Stimulated activated CD4-positive, alpha-beta T cell treated with anti-CD3 and anti-CD28 coated beads, TNF-alpha, amount 100 ng/mL, for 48 hours (primary cell): Measurements from ENCODE around the gene EPHA3.

Source experiments
- DNase-seq, 3 donors: peaks; one replicate each; pipeline ENCODE4 v3.0.0-alpha.2; 2020; ENCODE audit warnings: low read depth in 3 of 3

EPHA3 gene

DNA sequence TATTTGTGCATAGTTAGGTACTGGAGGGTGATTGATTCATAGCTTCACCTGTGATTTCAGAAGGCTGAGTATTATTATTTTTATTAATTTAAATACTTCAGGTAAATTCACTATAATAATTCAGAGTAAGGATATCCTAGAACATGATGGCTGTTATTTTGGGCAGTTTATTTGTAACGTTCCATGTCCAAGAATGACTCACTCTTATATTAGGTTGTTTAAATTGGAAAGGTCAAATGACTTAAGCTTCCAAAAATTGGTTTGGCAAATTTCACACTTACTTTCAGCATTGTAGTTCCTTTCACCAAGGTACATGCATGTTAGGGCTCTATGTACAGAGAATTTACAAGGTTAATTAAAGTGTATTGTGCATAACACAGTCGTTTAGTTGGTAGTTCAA lies 120.2 kb downstream of the EPHA3 start:
- no peak for DNase-seq

DNA sequence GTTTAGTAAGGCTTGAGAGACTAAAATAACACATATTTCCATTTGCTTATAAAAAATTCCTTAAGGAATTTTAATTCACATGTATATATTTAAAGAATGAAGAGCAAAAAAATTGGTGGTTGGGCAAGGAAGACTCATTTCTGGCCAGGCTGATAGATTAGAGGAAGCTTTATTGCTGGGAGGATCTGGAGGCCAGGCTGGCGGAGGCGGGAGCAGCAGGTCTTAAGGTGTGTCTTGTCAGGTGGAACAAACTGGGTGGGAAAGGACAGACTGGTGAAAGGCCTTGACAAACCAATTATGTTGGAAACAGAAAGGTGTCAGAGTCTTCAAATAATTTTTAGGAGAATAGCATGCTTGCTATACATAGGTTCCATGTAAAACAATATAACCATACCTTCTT lies 124.7 kb downstream of the EPHA3 start:
- DNase-seq, result no peak

DNA sequence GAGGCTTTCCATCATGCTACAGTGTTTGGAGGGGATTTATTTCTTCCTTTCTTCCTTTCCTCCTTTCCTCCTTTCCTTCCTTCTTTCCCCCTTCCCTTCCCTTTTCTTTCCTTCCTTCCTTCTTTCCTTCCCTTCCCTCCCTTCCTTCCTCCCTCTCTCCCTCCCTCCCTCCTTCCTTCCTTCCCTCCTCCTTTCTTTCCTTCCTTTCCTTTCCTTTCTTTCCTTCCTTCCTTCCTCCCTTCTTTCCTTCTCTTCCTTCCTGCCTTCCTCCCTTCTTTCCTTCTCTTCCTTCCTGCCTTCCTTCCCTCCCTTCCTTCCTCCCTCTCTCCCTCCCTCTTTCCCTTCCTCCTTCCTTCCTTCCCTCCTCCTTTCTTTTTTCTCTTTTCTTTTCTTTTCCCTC lies 127.2 kb downstream of the EPHA3 start:
- no peak for DNase-seq

GRCh38 chr3:89238846-89239245 lies 131.4 kb downstream of the EPHA3 start:
- DNase-seq, result no peak

DNA sequence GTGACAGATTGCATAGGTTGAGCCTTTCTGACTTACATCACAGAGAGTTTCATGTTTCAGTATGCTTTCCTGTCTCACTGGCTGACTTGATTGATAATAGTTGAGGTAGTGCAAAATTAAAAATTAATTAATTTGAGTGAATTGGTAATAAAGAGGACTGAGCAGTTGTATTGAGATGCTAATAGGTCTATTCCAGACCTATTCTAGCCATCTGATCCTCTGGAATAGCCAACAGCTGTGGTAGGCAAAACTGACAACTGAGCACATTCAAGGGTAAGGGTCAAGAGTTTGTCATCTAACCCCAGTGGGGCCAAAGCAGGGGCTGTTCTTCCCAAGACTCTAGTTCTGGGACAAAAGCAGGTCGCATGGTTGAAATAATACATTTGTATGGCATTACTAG lies 132.4 kb downstream of the EPHA3 start:
- no peak for DNase-seq

DNA sequence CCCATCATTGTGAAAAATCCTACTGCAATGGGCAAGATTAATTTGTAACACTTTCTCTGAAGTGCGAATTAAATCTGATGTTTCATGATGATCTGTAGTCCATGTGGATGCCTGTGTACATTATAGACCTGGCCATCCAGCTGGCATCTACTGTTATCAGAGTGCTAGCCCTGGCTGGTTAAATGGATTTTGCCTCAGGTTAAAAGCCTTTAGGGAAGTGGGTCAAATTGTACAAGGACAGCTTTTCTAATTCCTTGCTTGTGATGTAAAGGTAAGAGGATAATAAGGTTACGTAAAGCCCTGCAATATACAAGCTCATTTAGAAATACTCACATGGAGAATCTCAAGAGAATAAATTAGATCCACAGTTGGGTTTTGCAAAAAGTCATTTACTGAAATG lies 138.2 kb downstream of the EPHA3 start:
- DNase-seq, result no peak

GRCh38 chr3:89246326-89246725 lies 138.9 kb downstream of the EPHA3 start:
- no peak for DNase-seq

DNA sequence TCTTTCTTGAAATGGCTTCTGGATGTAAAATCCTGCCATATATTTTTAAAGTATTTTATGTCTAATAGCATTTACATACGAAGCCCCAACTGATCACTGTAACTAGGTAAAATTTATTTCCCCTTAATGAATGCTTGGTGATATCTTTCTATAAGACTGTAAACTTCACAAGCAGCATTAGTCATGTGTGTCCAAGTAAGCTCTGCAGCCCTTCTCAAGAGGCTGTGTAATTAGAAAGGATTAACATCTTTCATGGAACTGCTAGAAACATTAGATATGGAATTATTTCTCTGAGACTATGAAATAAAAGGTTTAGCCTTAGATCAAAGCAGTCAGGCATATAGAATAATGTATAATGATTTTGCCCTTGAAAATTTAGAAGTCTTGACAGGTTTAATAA lies 143.3 kb downstream of the EPHA3 start:
- no peak for DNase-seq

GRCh38 chr3:89252016-89252415 lies 144.6 kb downstream of the EPHA3 start:
- no peak for DNase-seq

DNA sequence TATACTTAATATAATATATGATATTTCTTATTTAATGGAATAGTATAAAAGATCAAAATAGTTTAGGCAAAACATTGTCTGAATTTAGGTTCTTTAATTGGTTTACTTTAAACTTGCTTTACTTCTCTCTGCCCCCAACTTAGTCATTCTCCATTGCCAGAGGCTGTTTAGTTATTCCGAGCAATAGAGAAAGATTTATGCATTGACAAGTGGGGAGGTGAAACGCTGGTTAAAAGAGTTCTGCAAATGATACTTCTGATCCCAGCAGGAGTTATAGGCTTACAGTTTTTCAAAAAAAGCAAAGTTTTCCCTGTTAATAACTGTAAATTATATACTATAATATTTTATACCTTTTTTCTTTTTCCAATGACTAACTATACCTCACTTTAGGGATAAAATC lies 145.4 kb downstream of the EPHA3 start:
- no peak for DNase-seq

GRCh38 chr3:89256395-89256794 lies 149.0 kb downstream of the EPHA3 start:
- DNase-seq, result no peak

DNA sequence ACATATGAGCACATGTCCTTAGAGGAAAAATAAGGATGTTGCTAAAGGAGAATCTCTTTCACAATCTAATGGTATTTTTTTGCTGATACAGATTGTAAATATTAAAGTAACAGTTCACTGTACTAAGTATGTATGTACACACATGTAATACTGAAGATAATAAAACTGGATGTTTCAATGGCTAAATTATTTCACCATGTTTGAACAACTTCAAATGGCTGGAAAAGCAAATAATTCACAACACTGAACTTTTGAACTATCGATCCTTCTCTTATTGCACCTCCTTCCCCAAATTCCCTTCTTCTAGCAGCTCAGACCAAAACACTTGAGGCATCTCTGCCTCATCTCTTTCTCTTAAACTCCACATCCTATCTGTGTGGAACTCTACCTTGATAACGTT lies 149.5 kb downstream of the EPHA3 start:
- no peak for DNase-seq

DNA sequence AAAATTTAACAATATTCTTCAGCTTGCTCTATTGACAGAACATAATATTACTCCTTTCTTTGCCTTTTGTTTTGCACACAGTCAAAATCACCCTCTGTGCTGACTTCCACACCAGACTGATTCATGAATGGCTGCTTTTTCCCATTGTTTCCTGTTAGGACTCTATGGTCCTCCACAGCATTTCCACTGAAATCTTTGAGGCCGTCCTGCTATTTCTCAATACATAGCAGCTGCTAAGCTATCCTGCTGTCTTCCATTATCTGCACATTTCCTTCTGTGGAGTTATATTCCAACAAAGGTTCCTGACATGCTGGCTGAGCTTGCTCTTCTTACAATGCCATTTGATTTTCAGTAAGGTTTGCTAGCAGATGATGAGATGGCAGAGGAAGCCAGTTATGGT lies 153.3 kb downstream of the EPHA3 start:
- DNase-seq, result no peak

DNA sequence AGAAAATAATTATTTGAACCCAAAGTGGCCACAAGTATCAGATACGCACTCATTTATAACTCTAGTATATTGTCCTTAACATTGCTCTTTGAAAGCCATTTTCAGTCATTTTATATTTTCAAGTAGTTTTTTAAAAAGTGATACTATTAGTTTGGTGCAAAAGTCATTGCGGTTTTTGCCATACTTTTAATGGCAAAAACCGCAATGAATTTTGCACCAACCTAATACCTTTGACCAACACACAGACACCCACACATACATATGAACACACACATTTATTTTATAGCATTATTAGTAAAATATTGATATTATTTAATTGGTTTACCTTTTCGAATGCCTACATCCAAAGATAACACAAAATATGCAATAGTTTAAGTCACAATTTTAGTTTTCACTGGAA lies 154.3 kb downstream of the EPHA3 start:
- no peak for DNase-seq

- DNase-seq, result no peak
Measured at GRCh38 chr3:89262309-89262929, 155.0 kb downstream of the EPHA3 start.

GRCh38 chr3:89264037-89264560 lies 156.7 kb downstream of the EPHA3 start:
- DNase-seq, result no peak

GRCh38 chr3:89266074-89266473 lies 158.7 kb downstream of the EPHA3 start:
- no peak for DNase-seq

- DNase-seq, result no peak
Measured at GRCh38 chr3:89268059-89268458, 160.6 kb downstream of the EPHA3 start.

GRCh38 chr3:89270201-89270600 lies 162.8 kb downstream of the EPHA3 start:
- no peak for DNase-seq

DNA sequence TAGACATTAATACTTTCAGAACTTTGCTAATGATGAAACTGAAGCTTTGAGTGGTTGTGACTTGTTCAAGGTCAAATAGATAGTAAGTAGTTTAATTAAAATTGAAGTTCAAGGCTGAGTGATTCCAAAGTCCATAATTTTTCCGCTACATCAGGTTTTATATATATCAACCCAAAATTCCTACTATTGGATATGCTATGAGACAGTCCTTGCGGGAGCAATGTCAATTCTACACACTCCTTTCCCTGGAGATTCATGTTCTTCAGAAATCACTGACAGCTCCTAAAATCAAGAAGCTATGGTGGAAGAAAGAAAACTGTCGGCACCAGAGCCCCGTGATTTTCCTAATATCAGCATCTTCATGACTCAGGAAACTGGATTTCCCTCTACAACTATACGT lies 167.6 kb downstream of the EPHA3 start:
- no peak for DNase-seq

- DNase-seq, result no peak
Measured at GRCh38 chr3:89276116-89276515, 168.7 kb downstream of the EPHA3 start.

DNA sequence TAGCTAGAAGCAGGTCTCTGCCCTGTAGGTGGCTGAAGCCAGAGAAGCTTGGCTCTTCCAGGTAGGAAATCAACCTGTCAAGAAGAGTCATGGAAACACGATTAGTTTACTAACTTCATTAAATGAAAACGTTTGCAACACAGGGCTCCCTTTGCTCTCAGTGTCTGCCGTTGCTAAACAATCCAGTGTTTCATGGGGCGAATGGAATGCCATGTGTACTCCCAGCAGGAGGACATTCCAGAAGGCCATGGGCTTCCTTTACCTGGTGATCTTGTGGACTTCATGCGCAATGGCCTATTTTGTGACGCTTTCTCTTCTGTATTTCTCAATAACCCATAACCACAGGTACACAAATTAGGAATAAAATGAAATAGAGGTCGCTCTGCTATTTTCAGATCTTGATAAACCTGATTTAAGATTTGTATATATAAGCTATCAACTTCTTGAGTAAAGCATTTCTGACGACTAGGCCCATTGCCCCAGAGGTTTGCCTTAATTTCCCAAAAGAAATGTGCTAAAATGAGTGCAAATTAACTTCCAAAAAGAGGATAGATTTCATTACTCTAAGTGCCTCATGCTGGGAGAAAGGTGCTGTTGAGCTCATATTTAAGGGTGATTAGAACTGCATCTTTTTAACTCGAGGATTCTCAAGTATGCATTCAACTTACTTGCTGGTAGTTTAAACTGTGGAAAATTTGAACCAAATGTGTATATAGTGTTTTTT lies 171.0 kb downstream of the EPHA3 start:
- DNase-seq, result no peak

GRCh38 chr3:89280301-89280700 lies 172.9 kb downstream of the EPHA3 start:
- no peak for DNase-seq
